ENCODE data around the gene NPY2R.

DNA sequence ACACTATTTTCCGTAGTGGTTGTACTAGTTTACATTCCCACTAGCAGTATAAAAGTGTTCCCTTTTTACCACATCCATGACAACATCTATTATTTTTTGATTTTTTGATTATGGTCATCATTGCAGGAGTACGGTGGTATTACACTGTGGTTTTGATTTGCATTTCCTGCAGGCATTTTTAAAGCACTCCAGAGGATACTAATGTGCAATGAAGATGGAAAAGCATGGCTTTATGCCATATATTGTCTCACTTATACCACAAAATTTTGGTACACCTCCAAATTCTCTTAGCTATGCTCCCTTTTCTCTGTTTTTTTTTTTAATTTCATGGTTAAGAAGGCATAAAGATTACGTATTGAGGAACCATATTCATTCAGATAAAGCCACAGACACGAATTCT lies 35.1 kb upstream of the NPY2R start:
- TF ChIP-seq EP300 (IDR thresholded peaks at IDR 0.05) (no peak), POLR2A (IDR thresholded peaks at IDR 0.05) (no peak)
- TF ChIP-seq, protein P1, sequence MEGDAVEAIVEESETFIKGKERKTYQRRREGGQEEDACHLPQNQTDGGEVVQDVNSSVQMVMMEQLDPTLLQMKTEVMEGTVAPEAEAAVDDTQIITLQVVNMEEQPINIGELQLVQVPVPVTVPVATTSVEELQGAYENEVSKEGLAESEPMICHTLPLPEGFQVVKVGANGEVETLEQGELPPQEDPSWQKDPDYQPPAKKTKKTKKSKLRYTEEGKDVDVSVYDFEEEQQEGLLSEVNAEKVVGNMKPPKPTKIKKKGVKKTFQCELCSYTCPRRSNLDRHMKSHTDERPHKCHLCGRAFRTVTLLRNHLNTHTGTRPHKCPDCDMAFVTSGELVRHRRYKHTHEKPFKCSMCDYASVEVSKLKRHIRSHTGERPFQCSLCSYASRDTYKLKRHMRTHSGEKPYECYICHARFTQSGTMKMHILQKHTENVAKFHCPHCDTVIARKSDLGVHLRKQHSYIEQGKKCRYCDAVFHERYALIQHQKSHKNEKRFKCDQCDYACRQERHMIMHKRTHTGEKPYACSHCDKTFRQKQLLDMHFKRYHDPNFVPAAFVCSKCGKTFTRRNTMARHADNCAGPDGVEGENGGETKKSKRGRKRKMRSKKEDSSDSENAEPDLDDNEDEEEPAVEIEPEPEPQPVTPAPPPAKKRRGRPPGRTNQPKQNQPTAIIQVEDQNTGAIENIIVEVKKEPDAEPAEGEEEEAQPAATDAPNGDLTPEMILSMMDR (IDR thresholded peaks at IDR 0.05) = no peak

Measured in tibial nerve (tissue), 4 donors.